H9 (cell line): ENCODE data around the gene HNF1B. TPM values are rescaled to one million over a fixed set of nuclear protein-coding genes. Genes with fewer than 3 reads are reported as not detected.

Experiments
- DNase-seq: peaks from one replicate; pipeline ENCODE4 v3.0.0-alpha.2; 2017
- H2AFZ ChIP-seq: one replicate; pipeline ENCODE4 v1.6.1; 2013; ENCODE audit warnings: mild to moderate bottlenecking, low read length, control low read depth, moderate library complexity
- H2AK5ac ChIP-seq: 2 replicates; pipeline ENCODE4 v1.6.1; 2013; ENCODE audit warnings: low read length, control low read depth, mixed read lengths; ENCODE audit not compliant: insufficient read length
- H2BK120ac ChIP-seq: one replicate; pipeline ENCODE4 v1.6.1; 2013; ENCODE audit warnings: low read depth, mild to moderate bottlenecking, low read length, control low read depth, inconsistent platforms; ENCODE audit not compliant: poor library complexity, severe bottlenecking
- H2BK12ac ChIP-seq: 2 replicates; pipeline ENCODE4 v1.6.1; 2013; ENCODE audit warnings: low read length, control low read depth, mixed read lengths, low read depth; ENCODE audit not compliant: insufficient read length
- H2BK15ac ChIP-seq: 2 replicates; pipeline ENCODE4 v1.6.1; 2013; ENCODE audit warnings: low read depth, low read length, control low read depth
- H2BK20ac ChIP-seq: one replicate; pipeline ENCODE4 v1.6.1; 2013; ENCODE audit warnings: low read depth, mild to moderate bottlenecking, low read length, control low read depth, inconsistent platforms; ENCODE audit not compliant: poor library complexity, severe bottlenecking
- H2BK5ac ChIP-seq: 2 replicates; pipeline ENCODE4 v1.6.1; 2013; ENCODE audit warnings: low read length, control low read depth, mixed read lengths; ENCODE audit not compliant: insufficient read length
- H3K14ac ChIP-seq: 2 replicates; pipeline ENCODE4 v1.6.1; 2013; ENCODE audit warnings: low read length, control low read depth; ENCODE audit not compliant: insufficient read depth
- H3K18ac ChIP-seq: 2 replicates; pipeline ENCODE4 v1.6.1; 2013; ENCODE audit warnings: low read depth, mild to moderate bottlenecking, mixed read lengths, low read length, control low read depth; ENCODE audit not compliant: insufficient read length
- H3K23ac ChIP-seq: 2 replicates; pipeline ENCODE4 v1.6.1; 2013; ENCODE audit warnings: low read length, control low read depth, mixed read lengths, low read depth; ENCODE audit not compliant: insufficient read length
- H3K23me2 ChIP-seq: 2 replicates; pipeline ENCODE4 v1.6.1; 2013; ENCODE audit warnings: low read depth, mild to moderate bottlenecking, mixed read lengths, low read length, control low read depth; ENCODE audit not compliant: insufficient read length, poor library complexity, severe bottlenecking
- H3K27ac ChIP-seq: 2 replicates; pipeline ENCODE4 v1.5.1; 2013; ENCODE audit warnings: low read length, control low read depth, mixed read lengths, low read depth; ENCODE audit not compliant: insufficient read length
- H3K27me3 ChIP-seq: 2 replicates; pipeline ENCODE4 v1.6.1; 2013; ENCODE audit warnings: low read length, control low read depth, inconsistent platforms; ENCODE audit not compliant: insufficient read depth
- H3K4ac ChIP-seq: 2 replicates; pipeline ENCODE4 v1.6.1; 2013; ENCODE audit warnings: low read depth, mild to moderate bottlenecking, control low read depth, inconsistent platforms, low read length, moderate library complexity
- H3K4me1 ChIP-seq: 2 replicates; pipeline ENCODE4 v1.6.1; 2013; ENCODE audit warnings: low read length, control low read depth, inconsistent platforms; ENCODE audit not compliant: insufficient read depth
- H3K4me2 ChIP-seq: 2 replicates; pipeline ENCODE4 v1.6.1; 2013; ENCODE audit warnings: low read length, control low read depth, mixed read lengths; ENCODE audit not compliant: insufficient read length, insufficient read depth
- H3K56ac ChIP-seq: 2 replicates; pipeline ENCODE4 v1.6.1; 2013; ENCODE audit warnings: low read depth, mild to moderate bottlenecking, mixed read lengths, low read length, control low read depth; ENCODE audit not compliant: insufficient read length
- H3K79me1 ChIP-seq: 2 replicates; pipeline ENCODE4 v1.6.1; 2013; ENCODE audit warnings: low read depth, mild to moderate bottlenecking, moderate library complexity, low read length, control low read depth, inconsistent platforms; ENCODE audit not compliant: insufficient read depth, poor library complexity, severe bottlenecking
- H3K79me2 ChIP-seq: 2 replicates; pipeline ENCODE4 v1.6.1; 2013; ENCODE audit warnings: low read length, control low read depth, inconsistent platforms; ENCODE audit not compliant: insufficient read depth
- H3K9ac ChIP-seq: 2 replicates; pipeline ENCODE4 v1.6.1; 2013; ENCODE audit warnings: low read length, control low read depth, mixed read lengths; ENCODE audit not compliant: insufficient read length; ENCODE audit errors: extremely low read depth
- H3K9me3 ChIP-seq: one replicate; pipeline ENCODE4 v1.6.1; 2013; ENCODE audit warnings: low read depth, low read length, inconsistent platforms; ENCODE audit not compliant: control insufficient read depth
- H3T11ph ChIP-seq: one replicate; pipeline ENCODE4 v1.6.1; 2013; ENCODE audit warnings: mild to moderate bottlenecking, low read length, control low read depth, inconsistent platforms
- H4K20me1 ChIP-seq: one replicate; pipeline ENCODE4 v1.6.1; 2013; ENCODE audit not compliant: control insufficient read depth, insufficient read length, insufficient read depth
- H4K5ac ChIP-seq: 2 replicates; pipeline ENCODE4 v1.6.1; 2013; ENCODE audit warnings: low read depth, mild to moderate bottlenecking, mixed read lengths, low read length, control low read depth; ENCODE audit not compliant: insufficient read length
- H4K8ac ChIP-seq: replicated peaks from 2 replicates; pipeline ENCODE4 v1.6.1; 2013; ENCODE audit warnings: low read length, control low read depth, mixed read lengths, low read depth; ENCODE audit not compliant: insufficient read length
- H4K91ac ChIP-seq: 2 replicates; pipeline ENCODE4 v1.6.1; 2013; ENCODE audit warnings: low read depth, mild to moderate bottlenecking, moderate library complexity, mixed read lengths, low read length, control low read depth; ENCODE audit not compliant: insufficient read length
- H3K27ac Mint-ChIP-seq, 3 experiments: 2 replicates in 2 of 3; 3 replicates in 1 of 3; pipeline ENCODE4 v1.8.0; 2020 to 2021; ENCODE audit warnings: mixed read lengths in 3 of 3, mild to moderate bottlenecking in 1 of 3, moderate library complexity in 1 of 3
- H3K27me3 Mint-ChIP-seq: 2 replicates; pipeline ENCODE4 v1.8.0; 2021; ENCODE audit warnings: low read depth, mild to moderate bottlenecking, moderate library complexity, mixed read lengths
- H3K36me3 Mint-ChIP-seq, 3 experiments: 2 replicates in 2 of 3; 3 replicates in 1 of 3; pipeline ENCODE4 v1.8.0; 2020 to 2021; ENCODE audit warnings: low read depth in 3 of 3, mixed read lengths in 3 of 3; ENCODE audit not compliant: insufficient read depth in 1 of 3
- H3K4me1 Mint-ChIP-seq, 2 experiments: 2 replicates each; pipeline ENCODE4 v1.8.0; 2020; ENCODE audit warnings: mixed read lengths in 2 of 2
- H3K4me3 Mint-ChIP-seq, 2 experiments: 2 replicates in 1 of 2; 3 replicates in 1 of 2; pipeline ENCODE4 v1.8.0; 2020 to 2021; ENCODE audit warnings: mild to moderate bottlenecking in 2 of 2, mixed read lengths in 2 of 2, moderate library complexity in 1 of 2
- H3K9me3 Mint-ChIP-seq, 2 experiments: 2 replicates in 1 of 2; 3 replicates in 1 of 2; pipeline ENCODE4 v1.8.0; 2020; ENCODE audit warnings: mild to moderate bottlenecking in 2 of 2, mixed read lengths in 2 of 2, moderate library complexity in 1 of 2
- WGBS: extraction: QIAGEN DNeasy Blood & Tissue Kit; methylation state at CpG from one replicate; pipeline ENCODE4 v1.1.7; 2013; ENCODE audit warnings: missing lambda C conversion rate, low lambda C conversion rate, mixed read lengths; ENCODE audit not compliant: insufficient read length; ENCODE audit errors: extremely low coverage; 5-methylcytosine and 5-hydroxymethylcytosine counted together
- total RNA-seq: library from RNA; stranded (reverse); gene quantifications from 2 replicates; pipeline ENCODE4 v1.2.1, GENCODE V29; 2021
- TF ChIP-seq, protein P1 (sequence below): fragments of 200-600 bp; sonication (generic); conservative IDR thresholded peaks from 3 replicates; pipeline ENCODE4 v1.8.0; 2021; ENCODE audit warnings: antibody characterized with exemption, mild to moderate bottlenecking

HNF1B gene
- total RNA-seq, 1 experiment from 2014 or later, result not detected

DNA sequence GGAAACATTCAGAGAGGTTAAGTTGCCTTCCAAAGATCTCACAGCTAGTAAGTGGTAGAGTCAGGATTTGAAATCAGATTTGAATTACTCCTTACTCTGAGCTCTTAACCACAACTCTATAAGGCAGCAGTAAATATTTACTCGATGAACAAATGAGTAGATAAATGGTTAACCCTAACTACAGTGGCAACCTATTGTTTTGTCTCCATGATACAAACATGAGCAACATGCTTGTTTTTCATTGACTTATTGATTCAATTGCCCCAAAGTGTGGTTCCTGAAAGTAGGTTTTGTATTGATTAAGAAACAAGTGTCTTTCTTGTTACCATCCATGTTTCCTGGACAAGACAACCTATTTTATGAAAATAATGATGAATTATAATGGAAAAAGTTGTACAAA is 66.8 kb downstream of the HNF1B start:
- no peak overlapping the region for H3K9ac ChIP-seq
- H3K27ac Mint-ChIP-seq, result no peak overlapping the region
- no peak overlapping the region for H2BK20ac ChIP-seq
- H2BK12ac ChIP-seq, result no peak overlapping the region
- H3K27me3 ChIP-seq, result no peaks in the 10 kb centered on the region
- no CpG with 5 or more reads among the region's 1 CpG for WGBS
- peaks cover 2% of the 10 kb centered on the region for H3K23me2 ChIP-seq
- peaks cover 2% of the 10 kb centered on the region for H3K27me3 Mint-ChIP-seq
- H3K4ac ChIP-seq, result no peak overlapping the region
- no peak overlapping the region for H2BK5ac ChIP-seq
- no peak overlapping the region for H3T11ph ChIP-seq
- H3K14ac ChIP-seq, result no peak overlapping the region
- H3K56ac ChIP-seq, result no peak overlapping the region
- no peaks in the 10 kb centered on the region for H3K9me3 ChIP-seq
- H2AK5ac ChIP-seq, result no peak overlapping the region
- H3K4me2 ChIP-seq, result no peak overlapping the region
- peaks cover 0 to 5% (median 0%) of the 10 kb centered on the region in 3 experiments; a peak in 2 of 7 replicates for H3K36me3 Mint-ChIP-seq
- no peak for DNase-seq
- no peak overlapping the region for H4K5ac ChIP-seq
- H3K27ac ChIP-seq, result no peak overlapping the region
- H4K20me1 ChIP-seq, result no peaks in the 10 kb centered on the region
- H4K91ac ChIP-seq, result no peak overlapping the region
- no peaks in the 10 kb centered on the region for H3K79me1 ChIP-seq
- no peak overlapping the region for H2AFZ ChIP-seq
- H2BK15ac ChIP-seq, result no peak overlapping the region
- no peak overlapping the region for H2BK120ac ChIP-seq
- H3K4me1 Mint-ChIP-seq, result peaks cover 0 to 2% of the 10 kb centered on the region in 2 experiments; a peak in 1 of 4 replicates
- H3K4me3 Mint-ChIP-seq, result no peak overlapping the region
- TF ChIP-seq, protein P1, sequence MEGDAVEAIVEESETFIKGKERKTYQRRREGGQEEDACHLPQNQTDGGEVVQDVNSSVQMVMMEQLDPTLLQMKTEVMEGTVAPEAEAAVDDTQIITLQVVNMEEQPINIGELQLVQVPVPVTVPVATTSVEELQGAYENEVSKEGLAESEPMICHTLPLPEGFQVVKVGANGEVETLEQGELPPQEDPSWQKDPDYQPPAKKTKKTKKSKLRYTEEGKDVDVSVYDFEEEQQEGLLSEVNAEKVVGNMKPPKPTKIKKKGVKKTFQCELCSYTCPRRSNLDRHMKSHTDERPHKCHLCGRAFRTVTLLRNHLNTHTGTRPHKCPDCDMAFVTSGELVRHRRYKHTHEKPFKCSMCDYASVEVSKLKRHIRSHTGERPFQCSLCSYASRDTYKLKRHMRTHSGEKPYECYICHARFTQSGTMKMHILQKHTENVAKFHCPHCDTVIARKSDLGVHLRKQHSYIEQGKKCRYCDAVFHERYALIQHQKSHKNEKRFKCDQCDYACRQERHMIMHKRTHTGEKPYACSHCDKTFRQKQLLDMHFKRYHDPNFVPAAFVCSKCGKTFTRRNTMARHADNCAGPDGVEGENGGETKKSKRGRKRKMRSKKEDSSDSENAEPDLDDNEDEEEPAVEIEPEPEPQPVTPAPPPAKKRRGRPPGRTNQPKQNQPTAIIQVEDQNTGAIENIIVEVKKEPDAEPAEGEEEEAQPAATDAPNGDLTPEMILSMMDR, result no peak
- no peaks in the 10 kb centered on the region for H3K4me1 ChIP-seq
- no peak overlapping the region for H3K18ac ChIP-seq
- H4K8ac ChIP-seq, result no peak overlapping the region
- peaks cover 4 to 10% of the 10 kb centered on the region in 2 experiments; a peak in 3 of 5 replicates for H3K9me3 Mint-ChIP-seq
- no peak overlapping the region for H3K23ac ChIP-seq
- H3K79me2 ChIP-seq, result no peaks in the 10 kb centered on the region
